ENCODE data around the gene OSCP1. TPM values are rescaled to one million over a fixed set of nuclear protein-coding genes. Genes with fewer than 3 reads are reported as not detected.
A peak's percentile ranks its signal among the peaks of the same experiment; 100 is the strongest.

Gene OSCP1
- total and polyA plus RNA-seq, 9 donors: 9.1 to 27.7 (median 12.2) TPM

- no peaks in the 10 kb centered on the region for H3K36me3 ChIP-seq
- no peaks in the 10 kb centered on the region for H3K4me1 ChIP-seq (ENCODE audit: insufficient read depth)
- no peak for DNase-seq
- no peak overlapping the region for H3K27ac ChIP-seq
- intact Hi-C loops (cut with DNase I): no loop called here
- H3K9me3 ChIP-seq: no peaks in the 10 kb centered on the region
- no peaks in the 10 kb centered on the region for H3K27me3 ChIP-seq
- H3K4me3 ChIP-seq: no peak overlapping the region
- 77 to 86% (median 81%) methylated on average over 4 of the region's 4 CpGs for WGBS, 3 donors
- TF ChIP-seq POLR2A (IDR thresholded peaks at IDR 0.05): no peak
- no peak for TF ChIP-seq CTCF (IDR thresholded peaks at IDR 0.05)
- TF ChIP-seq EP300 (IDR thresholded peaks at IDR 0.05): no peak
Observed at GRCh38 chr1:36432616-36433015, 17.6 kb downstream of the OSCP1 start.

- H3K27me3 ChIP-seq: no peaks in the 10 kb centered on the region
- no peak overlapping the region for H3K27ac ChIP-seq
- WGBS, 3 donors: 74 to 81% (median 78%) methylated on average over 4 of the region's 4 CpGs
- H3K4me1 ChIP-seq (ENCODE audit: insufficient read depth): no peaks in the 10 kb centered on the region
- H3K36me3 ChIP-seq: no peaks in the 10 kb centered on the region
- DNase-seq: no peak
- no peak overlapping the region for H3K4me3 ChIP-seq
- TF ChIP-seq EP300 (IDR thresholded peaks at IDR 0.05) (no peak), CTCF (IDR thresholded peaks at IDR 0.05) (no peak), POLR2A (IDR thresholded peaks at IDR 0.05) (no peak)
- no peaks in the 10 kb centered on the region for H3K9me3 ChIP-seq
- intact Hi-C loops (cut with DNase I): loop anchor here in 2 of 4 donors (10.0 kb wide), 2 partner anchors 271 to 321 kb away; partner anchors contain the start of gene MAP7D1 (in 1 of the 2)
Observed at GRCh38 chr1:36425791-36426190, 24.5 kb downstream of the OSCP1 start.

GRCh38 chr1:36421649-36422048 lies 28.6 kb downstream of the OSCP1 start:
- Histone ChIP-seq H3K9me3 (no peaks in the 10 kb centered on the region), H3K4me3 (no peak overlapping the region), H3K27me3 (no peaks in the 10 kb centered on the region), H3K4me1 (ENCODE audit: insufficient read depth) (peaks cover 1% of the 10 kb centered on the region), H3K27ac (no peak overlapping the region), H3K36me3 (no peaks in the 10 kb centered on the region)
- TF ChIP-seq POLR2A (IDR thresholded peaks at IDR 0.05): no peak
- no peak for TF ChIP-seq EP300 (IDR thresholded peaks at IDR 0.05)
- TF ChIP-seq CTCF (IDR thresholded peaks at IDR 0.05): no peak
- WGBS, 3 donors: 82 to 85% (median 83%) methylated on average over 7 of the region's 7 CpGs
- intact Hi-C loops (cut with DNase I): loop anchor here in 2 of 4 donors (5.0 to 10.0 kb wide), 3 partner anchors 79 to 317 kb away; partner anchors contain the start of gene MAP7D1 (in 1 of the 2)
- no peak for DNase-seq

- 14 to 18% (median 18%) methylated on average over 13 of the region's 13 CpGs for WGBS, 3 donors
- intact Hi-C loops (cut with DNase I): loop anchor here in 2 of 4 donors (5.0 to 10.0 kb wide), 3 partner anchors 79 to 316 kb away; partner anchors contain the start of gene MAP7D1 (in 1 of the 2)
- H3K27me3 ChIP-seq: no peaks in the 10 kb centered on the region
- peak; percentile 74 to 82 (median 75) for TF ChIP-seq CTCF (IDR thresholded peaks at IDR 0.05)
- TF ChIP-seq EP300 (IDR thresholded peaks at IDR 0.05): no peak
- TF ChIP-seq POLR2A (IDR thresholded peaks at IDR 0.05): no peak
- no peaks in the 10 kb centered on the region for H3K36me3 ChIP-seq
- peaks cover 1% of the 10 kb centered on the region for H3K4me1 ChIP-seq (ENCODE audit: insufficient read depth)
- peak; percentile 77 to 94 (median 91) for DNase-seq
- no peaks in the 10 kb centered on the region for H3K9me3 ChIP-seq
- H3K27ac ChIP-seq: no peak overlapping the region
- no peak overlapping the region for H3K4me3 ChIP-seq
Observed at GRCh38 chr1:36420836-36421317, 29.4 kb downstream of the OSCP1 start.
